Stomach (tissue), 9 donors: ENCODE measurements around the gene NR1I3. TPM values are rescaled to one million over a fixed set of nuclear protein-coding genes. Genes with fewer than 3 reads are reported as not detected.
"Not testable (repeated sequence)": the region's sequence is repeated elsewhere in the genome, so short reads cannot be mapped to it uniquely, and the experiment has no call there.

Experiments
- DNase-seq, 2 donors: peaks; one replicate each; pipeline versions ENCODE4 v3.0.0 to v3.0.0-alpha.2; 2013 to 2019
- H3K27ac ChIP-seq, 5 donors: fragments of 200-600 bp in 4 of 5; sonication (generic) in 4 of 5; one replicate each; pipeline ENCODE4 v1.5.1; 2013 to 2019; ENCODE audit warnings: mild to moderate bottlenecking in 1 of 5, moderate library complexity in 1 of 5
- H3K27me3 ChIP-seq, 3 donors: fragments of 200-600 bp; sonication (generic); one replicate each; pipeline ENCODE4 v1.5.1; 2017 to 2019; ENCODE audit warnings: mixed run types in 1 of 3
- H3K36me3 ChIP-seq, 4 donors: fragments of 200-600 bp; sonication (generic); 1 replicate in 3 of 4; 2 replicates in 1 of 4; pipeline ENCODE4 v1.5.1; 2016 to 2019
- H3K4me1 ChIP-seq, 4 donors: fragments of 200-600 bp; sonication (generic); one replicate each; pipeline ENCODE4 v1.5.1; 2016 to 2019
- H3K4me3 ChIP-seq, 4 donors: fragments of 200-600 bp; sonication (generic) in 3 of 4; one replicate each; pipeline ENCODE4 v1.5.1; 2016 to 2019; ENCODE audit warnings: mild to moderate bottlenecking in 1 of 4
- H3K9me3 ChIP-seq, 4 donors: fragments of 200-600 bp; sonication (generic); one replicate each; pipeline ENCODE4 v1.5.1; 2016 to 2019
- EP300 ChIP-seq: sonication (generic); formaldehyde crosslinking; IDR thresholded peaks from one replicate; pipeline ENCODE4 v1.6.1; 2017; ENCODE audit warnings: antibody characterized with exemption
- POLR2A ChIP-seq, 4 donors: fragments of 450-650 bp; IDR thresholded peaks; one replicate each; pipeline ENCODE4 v1.6.1; 2016; ENCODE audit warnings: antibody characterized with exemption in 4 of 4, control low read depth in 2 of 4, mild to moderate bottlenecking in 1 of 4, moderate library complexity in 1 of 4
- POLR2AphosphoS5 ChIP-seq, 3 donors: sonication (generic); formaldehyde crosslinking; IDR thresholded peaks; one replicate each; pipeline ENCODE4 v1.6.1; 2016; ENCODE audit warnings: antibody characterized with exemption in 3 of 3
- WGBS, 5 donors: extraction: QIAGEN DNeasy Blood & Tissue Kit in 3 of 5; methylation state at CpG; one replicate each; pipeline versions ENCODE4 v1.1.5 to v1.1.7; 2013 to 2018; 5-methylcytosine and 5-hydroxymethylcytosine counted together
- intact Hi-C: fragments of 100-400 bp; cut with DNase I; formaldehyde crosslinking; loops from one replicate; pipeline ENCODE4 v1.15.1; 2023; ENCODE audit warnings: low total_unique reads
- polyA plus RNA-seq, 3 donors: library from polyadenylated mRNA; stranded (reverse); fragments of 200-250 nt; gene quantifications; one replicate each; pipeline ENCODE4 v1.2.3, GENCODE V29; 2013
- total RNA-seq, 5 donors: library from RNA; depleted of rRNA; stranded (reverse); fragments of >200 nt; gene quantifications; one replicate each; pipeline versions ENCODE4 v1.1.0 to v1.2.3, GENCODE V29; 2014 to 2016
- TF ChIP-seq, protein P1 (sequence below), 7 experiments: fragments of 450-650 bp in 4 of 7; fragments of 200-600 bp in 3 of 7; sonication (generic) in 3 of 7; IDR thresholded peaks; one replicate each; pipeline ENCODE4 v1.5.1; 2016 to 2019; ENCODE audit warnings: antibody characterized with exemption in 7 of 7, control low read depth in 2 of 7, mild to moderate bottlenecking in 1 of 7
- donor health status: healthy with polysubstance abuse.
- donor health status: Bipolar disorder and iron deficiency.
- donor health status: healthy.

The NR1I3 gene
- total and polyA plus RNA-seq, 8 donors: 0.55 TPM; not detected in 7

DNA sequence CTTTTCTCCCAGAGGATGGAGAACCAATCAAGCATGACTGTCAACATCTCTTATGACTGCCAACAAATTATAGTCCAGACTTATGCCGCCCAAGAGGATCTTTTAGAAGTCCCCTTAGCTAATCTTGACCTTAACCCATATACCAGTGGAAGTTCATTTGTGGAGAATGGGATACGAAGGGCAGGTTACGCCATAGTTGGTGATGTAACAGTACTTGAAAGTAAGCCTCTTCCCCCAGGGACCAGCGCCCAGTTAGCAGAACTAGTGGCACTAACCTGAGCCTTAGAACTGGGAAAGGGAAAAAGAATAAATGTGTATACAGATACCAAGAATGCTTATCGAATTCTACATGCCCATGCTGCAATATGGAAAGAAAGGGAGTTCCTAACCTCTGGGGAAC, 17.3 kb upstream of the NR1I3 start:
- intact Hi-C loops, H3K4me3 ChIP-seq, H3K36me3 ChIP-seq, H3K27ac ChIP-seq, DNase-seq: not testable (repeated sequence)
- peaks cover 0 to 44% (median 25%) of the 10 kb centered on the region in 3 donors for H3K27me3 ChIP-seq
- WGBS, 5 donors: 76 to 87% (median 81%) methylated on average over 5 of the region's 5 CpGs
- peaks cover 8 to 14% (median 11%) of the 10 kb centered on the region in 4 donors for H3K4me1 ChIP-seq
- peaks cover 0 to 13% (median 11%) of the 10 kb centered on the region in 4 donors for H3K9me3 ChIP-seq

DNA sequence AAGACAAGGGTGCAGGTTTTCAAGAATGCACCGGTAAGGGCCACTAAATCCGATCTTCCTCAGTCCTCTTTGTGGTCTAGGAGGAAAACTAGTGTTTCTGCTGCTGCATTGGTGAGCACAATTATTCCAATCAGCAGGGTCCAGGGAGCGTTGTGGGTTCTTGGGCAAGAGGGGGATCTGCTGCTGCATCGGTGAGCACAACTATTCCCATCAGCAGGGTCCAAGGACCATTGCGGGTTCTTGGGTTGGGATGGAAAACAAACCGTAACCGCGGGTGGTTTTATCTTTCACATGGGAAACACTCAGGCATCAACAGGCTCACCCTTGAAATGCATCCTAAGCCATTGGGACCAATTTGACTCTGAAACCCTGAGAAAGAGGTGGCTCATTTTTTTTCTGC, 13.6 kb upstream of the NR1I3 start:
- WGBS, 5 donors: 87 to 96% (median 96%) methylated on average over 8 of the region's 8 CpGs
- Histone ChIP-seq H3K27me3 (peaks cover 0 to 9% (median 0%) of the 10 kb centered on the region in 3 donors), H3K4me3 (no peak overlapping the region), H3K4me1 (no peaks in the 10 kb centered on the region), H3K9me3 (peaks cover 0 to 1% (median under 1%) of the 10 kb centered on the region in 4 donors), H3K36me3 (no peaks in the 10 kb centered on the region), H3K27ac (no peak overlapping the region)
- TF ChIP-seq EP300 (no peak), POLR2A (IDR thresholded peaks at IDR 0.05) (no peak), POLR2AphosphoS5 (IDR thresholded peaks at IDR 0.05) (no peak)
- TF ChIP-seq, protein P1, sequence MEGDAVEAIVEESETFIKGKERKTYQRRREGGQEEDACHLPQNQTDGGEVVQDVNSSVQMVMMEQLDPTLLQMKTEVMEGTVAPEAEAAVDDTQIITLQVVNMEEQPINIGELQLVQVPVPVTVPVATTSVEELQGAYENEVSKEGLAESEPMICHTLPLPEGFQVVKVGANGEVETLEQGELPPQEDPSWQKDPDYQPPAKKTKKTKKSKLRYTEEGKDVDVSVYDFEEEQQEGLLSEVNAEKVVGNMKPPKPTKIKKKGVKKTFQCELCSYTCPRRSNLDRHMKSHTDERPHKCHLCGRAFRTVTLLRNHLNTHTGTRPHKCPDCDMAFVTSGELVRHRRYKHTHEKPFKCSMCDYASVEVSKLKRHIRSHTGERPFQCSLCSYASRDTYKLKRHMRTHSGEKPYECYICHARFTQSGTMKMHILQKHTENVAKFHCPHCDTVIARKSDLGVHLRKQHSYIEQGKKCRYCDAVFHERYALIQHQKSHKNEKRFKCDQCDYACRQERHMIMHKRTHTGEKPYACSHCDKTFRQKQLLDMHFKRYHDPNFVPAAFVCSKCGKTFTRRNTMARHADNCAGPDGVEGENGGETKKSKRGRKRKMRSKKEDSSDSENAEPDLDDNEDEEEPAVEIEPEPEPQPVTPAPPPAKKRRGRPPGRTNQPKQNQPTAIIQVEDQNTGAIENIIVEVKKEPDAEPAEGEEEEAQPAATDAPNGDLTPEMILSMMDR (IDR thresholded peaks at IDR 0.05): no peak
- intact Hi-C loops: no loop called here
- DNase-seq: no peak

DNA sequence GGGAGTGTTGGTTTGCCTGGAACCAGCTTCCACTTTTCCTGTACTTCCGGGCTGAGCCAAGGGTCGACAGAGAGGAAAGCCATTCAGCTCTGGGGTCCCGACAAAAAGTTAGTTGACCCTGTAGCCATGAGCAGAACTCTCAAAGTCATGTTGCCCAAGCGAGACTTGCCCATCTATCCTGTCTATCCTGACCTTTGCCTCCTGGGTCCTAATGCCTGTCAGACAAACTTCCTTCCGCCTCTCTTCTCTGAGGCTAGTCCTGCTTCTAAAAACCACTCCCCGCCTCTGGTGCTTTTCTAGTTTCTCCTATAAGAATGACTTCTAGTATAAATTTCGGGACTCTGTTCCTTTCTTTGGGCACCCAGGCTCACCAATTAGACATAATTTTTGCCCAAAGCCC, 12.8 kb upstream of the NR1I3 start:
- Histone ChIP-seq H3K27me3 (peaks cover 0 to 8% (median 0%) of the 10 kb centered on the region in 3 donors), H3K36me3 (no peaks in the 10 kb centered on the region), H3K9me3 (no peaks in the 10 kb centered on the region), H3K27ac (no peak overlapping the region), H3K4me3 (no peak overlapping the region), H3K4me1 (no peaks in the 10 kb centered on the region)
- TF ChIP-seq EP300: no peak
- TF ChIP-seq, protein P1 (IDR thresholded peaks at IDR 0.05): no peak
- TF ChIP-seq POLR2AphosphoS5 (IDR thresholded peaks at IDR 0.05): no peak
- no peak for TF ChIP-seq POLR2A (IDR thresholded peaks at IDR 0.05)
- DNase-seq: no peak
- WGBS, 5 donors: 66 to 90% (median 76%) methylated on average over 7 of the region's 7 CpGs
- intact Hi-C loops: no loop called here

DNA sequence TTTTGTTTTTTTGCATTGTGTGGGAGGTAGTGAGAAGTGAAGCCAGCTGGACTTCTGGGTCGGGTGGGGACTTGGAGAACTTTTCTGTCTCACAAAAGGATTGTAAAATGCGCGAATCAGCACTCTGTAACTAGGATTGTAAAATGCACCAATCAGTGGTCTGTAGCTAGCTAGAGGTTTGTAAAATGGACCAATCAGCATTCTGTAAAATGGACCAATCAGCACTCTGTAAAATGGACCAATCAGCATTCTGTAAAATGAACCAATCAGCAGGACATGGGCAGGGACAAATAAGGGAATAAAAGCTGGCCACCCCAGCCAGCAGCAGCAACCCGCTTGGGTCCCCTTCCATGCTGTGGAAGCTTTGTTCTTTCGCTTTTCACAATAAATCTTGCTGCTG, 12.1 kb upstream of the NR1I3 start:
- H3K27ac ChIP-seq, H3K4me3 ChIP-seq, H3K27me3 ChIP-seq, DNase-seq, H3K4me1 ChIP-seq, intact Hi-C loops, H3K36me3 ChIP-seq, H3K9me3 ChIP-seq: not testable (repeated sequence)
- WGBS, 5 donors: 75 to 88% (median 84%) methylated on average over 5 of the region's 5 CpGs

DNA sequence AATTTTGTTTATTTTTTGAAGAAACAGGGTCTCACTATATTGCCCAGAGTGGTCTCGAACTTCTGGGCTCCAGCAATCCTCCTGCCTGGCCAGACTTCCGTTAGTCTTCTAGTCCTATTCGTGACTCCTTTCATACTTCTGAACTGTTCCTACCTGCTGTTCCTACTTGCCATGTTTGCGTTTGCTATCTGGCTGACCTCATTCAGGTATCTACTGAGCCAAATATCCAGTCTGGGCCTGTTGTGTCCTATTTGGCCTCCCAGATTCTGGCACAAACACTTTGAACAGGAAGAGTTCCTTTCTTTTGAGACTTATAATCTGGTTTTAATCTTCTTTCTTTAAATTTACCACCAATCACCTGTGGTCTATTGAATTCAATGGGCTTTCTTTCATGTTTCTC, 6.9 kb upstream of the NR1I3 start:
- intact Hi-C loops: no loop called here
- H3K27ac ChIP-seq: peak overlapping the region in 3 of 5 donors; percentile 4 to 31 (median 7)

More for the DNA sequence above, 6.9 kb upstream of the NR1I3 start:
- no peaks in the 10 kb centered on the region for H3K9me3 ChIP-seq
- no peaks in the 10 kb centered on the region for H3K36me3 ChIP-seq
- DNase-seq: peak; percentile 58 to 81
- WGBS, 5 donors: 29 to 61% (median 42%) methylated on average over 4 of the region's 4 CpGs
- H3K4me1 ChIP-seq: peaks cover 0 to 6% (median 0%) of the 10 kb centered on the region in 4 donors
- TF ChIP-seq, protein P1 (IDR thresholded peaks at IDR 0.05): no peak
- no peak for TF ChIP-seq POLR2A (IDR thresholded peaks at IDR 0.05)
- TF ChIP-seq EP300: no peak
- peak in 1 of 3 donors; percentile 70 for TF ChIP-seq POLR2AphosphoS5 (IDR thresholded peaks at IDR 0.05)
- no peaks in the 10 kb centered on the region for H3K27me3 ChIP-seq
- H3K4me3 ChIP-seq: no peak overlapping the region
